GM13976 (cell line): ENCODE data around the gene AP1B1.

Experiments
- DNase-seq: peaks from one replicate; pipeline ENCODE4 v3.0.0; 2012; ENCODE audit warnings: low spot score
- CTCF ChIP-seq: IDR thresholded peaks from 2 replicates; pipeline ENCODE4 v1.5.1; 2012; ENCODE audit warnings: borderline replicate concordance, mild to moderate bottlenecking; ENCODE audit not compliant: insufficient read depth; ENCODE audit errors: extremely low read depth, missing control alignments, control extremely low read depth
- in situ Hi-C: fragments of 300-500 bp; cut with MboI; formaldehyde crosslinking; loops from one replicate; pipeline ENCODE4 v1.12.0; 2022; ENCODE audit warnings: low sequenced_read_pairs, mixed read lengths, inconsistent platforms; ENCODE audit not compliant: unreplicated experiment

Gene AP1B1

DNA sequence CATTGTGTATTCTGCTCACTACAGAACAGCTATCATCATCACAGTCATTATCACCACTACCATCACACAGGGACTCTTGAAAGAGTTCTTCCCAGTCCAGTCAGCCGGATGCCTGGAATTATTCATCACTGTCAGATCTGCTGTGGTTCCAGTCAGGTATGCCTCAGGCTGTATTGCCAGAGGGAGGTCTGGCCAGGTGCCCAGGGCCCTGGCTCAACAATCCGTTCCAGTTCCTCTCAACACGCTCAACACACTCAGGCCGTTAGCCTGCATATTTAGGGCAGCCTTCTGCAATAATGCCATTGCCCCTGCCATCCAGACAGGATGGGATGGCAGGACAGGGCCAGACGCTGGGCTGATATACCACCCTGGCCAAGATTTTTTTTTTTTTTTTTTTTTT lies 44.2 kb downstream of the AP1B1 start:
- in situ Hi-C loops = no loop called here

GRCh38 chr22:29343313-29343805 lies 45.0 kb downstream of the AP1B1 start:
- in situ Hi-C loops = no loop called here
- no peak for TF ChIP-seq CTCF
- DNase-seq = no peak

More for the DNA sequence above, 44.2 kb downstream of the AP1B1 start:
- no peak for TF ChIP-seq CTCF
- no peak for DNase-seq

- TF ChIP-seq CTCF = no peak
- in situ Hi-C loops = no loop called here
- DNase-seq = no peak
These were observed 45.6 kb downstream of the AP1B1 start for GRCh38 chr22:29342577-29343312.

DNA sequence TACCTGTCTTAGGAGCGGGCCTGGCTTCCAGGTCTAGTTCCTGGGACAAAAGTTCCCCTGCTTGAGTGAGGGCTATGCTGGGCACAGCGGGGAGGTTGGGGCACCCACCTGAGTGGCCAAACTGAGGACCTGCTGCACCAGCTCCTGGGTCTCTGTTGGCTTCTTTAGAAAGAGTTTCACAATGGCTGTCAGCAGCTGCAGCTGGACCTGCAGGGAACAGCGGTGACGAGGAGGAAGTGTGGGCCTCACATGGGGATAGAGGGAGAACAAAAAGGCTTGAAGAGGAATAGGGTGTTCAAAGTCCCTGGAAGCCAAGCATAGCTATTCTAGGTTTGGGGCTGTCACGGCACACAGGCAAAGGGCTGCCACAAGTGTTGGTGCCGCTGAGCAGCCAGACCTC lies 46.2 kb downstream of the AP1B1 start:
- DNase-seq = no peak
- in situ Hi-C loops = no loop called here

GRCh38 chr22:29341849-29342127 lies 46.6 kb downstream of the AP1B1 start:
- in situ Hi-C loops = no loop called here
- TF ChIP-seq CTCF = no peak
- no peak for DNase-seq

More for the DNA sequence above, 46.2 kb downstream of the AP1B1 start:
- TF ChIP-seq CTCF = no peak

DNA sequence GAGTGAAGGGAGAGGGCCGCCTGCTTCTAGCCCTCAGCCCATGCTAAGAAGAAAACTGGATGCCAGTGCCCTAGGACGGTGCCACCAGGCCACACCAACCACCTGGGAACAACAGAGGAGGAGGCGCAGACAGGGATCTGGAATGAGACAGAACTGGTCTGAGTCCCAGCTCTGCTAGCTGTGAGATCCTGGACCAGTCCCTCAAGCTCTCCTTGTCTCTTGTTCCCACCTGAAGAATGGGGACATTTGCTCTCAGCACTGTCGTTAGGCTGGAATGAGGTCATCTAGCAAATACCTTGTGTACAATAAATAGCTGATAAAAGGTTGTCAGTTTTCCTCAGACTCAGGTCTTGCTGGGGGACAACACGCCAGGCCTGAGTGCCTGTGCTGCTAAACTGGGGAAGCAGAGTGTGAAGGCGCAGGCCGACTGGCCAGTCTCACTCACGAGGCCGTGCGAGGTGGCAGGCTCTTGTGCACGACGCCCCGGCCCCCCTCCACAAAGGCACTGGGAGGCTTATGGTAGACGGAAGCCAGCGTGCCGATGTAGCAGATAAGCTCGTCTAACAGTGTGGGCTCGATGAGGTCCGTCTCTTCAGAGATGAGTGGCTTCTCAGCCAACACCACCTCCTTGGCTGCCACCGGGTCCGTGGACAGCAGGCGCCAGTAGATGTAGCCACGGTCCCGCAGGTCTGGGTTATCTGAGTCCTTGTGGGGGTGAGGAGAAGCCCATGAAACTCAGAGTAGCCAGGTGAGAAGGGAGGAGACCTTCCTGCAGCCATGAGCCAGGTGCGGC lies 47.1 kb downstream of the AP1B1 start:
- no peak for DNase-seq
- in situ Hi-C loops = no loop called here
- TF ChIP-seq CTCF = no peak

GRCh38 chr22:29340566-29340965 lies 47.8 kb downstream of the AP1B1 start:
- TF ChIP-seq CTCF = no peak
- DNase-seq = no peak
- in situ Hi-C loops = no loop called here
